PFSK-1 (cell line): ENCODE results near the gene SLC24A3.

ENCODE experiments used
- POLR2AphosphoS5 ChIP-seq: IDR thresholded peaks from 2 replicates; pipeline ENCODE4 v1.6.1; 2012; ENCODE audit warnings: low read depth, mild to moderate bottlenecking, control low read depth, low read length, moderate library complexity
- REST ChIP-seq, 2 experiments: IDR thresholded peaks; 2 replicates each; pipeline versions ENCODE4 v1.6.1 to v1.8.0; 2011 to 2012; ENCODE audit warnings: low read depth in 2 of 2, low read length in 2 of 2, control low read depth in 1 of 2, inconsistent platforms in 1 of 2, mild to moderate bottlenecking in 1 of 2, moderate library complexity in 1 of 2; ENCODE audit not compliant: insufficient read depth in 1 of 2
- SIN3A ChIP-seq: IDR thresholded peaks from 2 replicates; pipeline ENCODE4 v1.6.1; 2012; ENCODE audit warnings: mild to moderate bottlenecking, low read length, moderate library complexity, borderline replicate concordance; ENCODE audit not compliant: insufficient read depth
- TAF1 ChIP-seq: IDR thresholded peaks from 2 replicates; pipeline ENCODE4 v1.6.1; 2012; ENCODE audit warnings: low read length, control low read depth, borderline replicate concordance; ENCODE audit not compliant: insufficient read depth

- TF ChIP-seq POLR2AphosphoS5 (no peak), REST (IDR thresholded peaks at IDR 0.05; ENCODE audit: insufficient read depth in 1 of 2, low read depth in 2 of 2, low read length in 2 of 2) (no peak), TAF1 (no peak), SIN3A (no peak)
Observed at GRCh38 chr20:19598117-19598850, 385.8 kb downstream of the SLC24A3 start.
